HG02763 (cell line): ENCODE measurements around the gene MYO9A.

Experiments used
- ATAC-seq: cut with Tn5 transposase; IDR thresholded peaks from one replicate; pipeline ENCODE4 v1.9.1; 2021; ENCODE audit warnings: mild to moderate bottlenecking, moderate library complexity; ENCODE audit not compliant: unreplicated experiment

MYO9A gene

GRCh38 chr15:72118017-72118978 lies at the start of gene MYO9A, which contains the start of gene SENP8:
Gene MYO9A, minus strand, starts transcription at chr15:72118150. Its CDS starts 71,587 bp downstream, at chr15:72046563.
Gene SENP8, plus strand, starts transcription at chr15:72118403. Its CDS starts 21,221 bp downstream, at chr15:72139624.
- ATAC-seq: peak; percentile 71

GRCh38 chr15:72167445-72167844 lies 49.5 kb upstream of the MYO9A start:
- no peak for ATAC-seq

- ATAC-seq: no peak
Measured at GRCh38 chr15:72166716-72167417, 48.9 kb upstream of the MYO9A start.

- no peak for ATAC-seq
Measured at GRCh38 chr15:72163719-72164118, 45.8 kb upstream of the MYO9A start.

GRCh38 chr15:72162569-72162968 lies 44.6 kb upstream of the MYO9A start:
- no peak for ATAC-seq

GRCh38 chr15:72161361-72162132 lies 43.6 kb upstream of the MYO9A start:
- ATAC-seq: no peak

- ATAC-seq: no peak
Measured at GRCh38 chr15:72160696-72161245, 42.8 kb upstream of the MYO9A start.

GRCh38 chr15:72156928-72157327 lies 39.0 kb upstream of the MYO9A start:
- ATAC-seq: no peak

- no peak for ATAC-seq
Measured at GRCh38 chr15:72155635-72156616, 38.0 kb upstream of the MYO9A start.

- no peak for ATAC-seq
Measured at GRCh38 chr15:72155003-72155621, 37.2 kb upstream of the MYO9A start.

GRCh38 chr15:72154316-72154715 lies 36.4 kb upstream of the MYO9A start:
- ATAC-seq: no peak

GRCh38 chr15:72153269-72154000 lies 35.5 kb upstream of the MYO9A start:
- ATAC-seq: no peak

- ATAC-seq: no peak
Measured at GRCh38 chr15:72147418-72147817, 29.5 kb upstream of the MYO9A start.

- no peak for ATAC-seq
Measured at GRCh38 chr15:72146934-72147333, 29.0 kb upstream of the MYO9A start.

- ATAC-seq: no peak
Measured at GRCh38 chr15:72146221-72146620, 28.3 kb upstream of the MYO9A start.

GRCh38 chr15:72141171-72142084 lies 23.5 kb upstream of the MYO9A start:
- ATAC-seq: peak; percentile 96

GRCh38 chr15:72140088-72140487 lies 22.1 kb upstream of the MYO9A start:
- no peak for ATAC-seq
